H9 (cell line): ENCODE data around the gene PSMD6. TPM values are rescaled to one million over a fixed set of nuclear protein-coding genes. Genes with fewer than 3 reads are reported as not detected.

Experiments
- DNase-seq: peaks from one replicate; pipeline ENCODE4 v3.0.0-alpha.2; 2017
- H2AFZ ChIP-seq: one replicate; pipeline ENCODE4 v1.6.1; 2013; ENCODE audit warnings: mild to moderate bottlenecking, low read length, control low read depth, moderate library complexity
- H2AK5ac ChIP-seq: 2 replicates; pipeline ENCODE4 v1.6.1; 2013; ENCODE audit warnings: low read length, control low read depth, mixed read lengths; ENCODE audit not compliant: insufficient read length
- H2BK120ac ChIP-seq: one replicate; pipeline ENCODE4 v1.6.1; 2013; ENCODE audit warnings: low read depth, mild to moderate bottlenecking, low read length, control low read depth, inconsistent platforms; ENCODE audit not compliant: poor library complexity, severe bottlenecking
- H2BK12ac ChIP-seq: 2 replicates; pipeline ENCODE4 v1.6.1; 2013; ENCODE audit warnings: low read length, control low read depth, mixed read lengths, low read depth; ENCODE audit not compliant: insufficient read length
- H2BK15ac ChIP-seq: 2 replicates; pipeline ENCODE4 v1.6.1; 2013; ENCODE audit warnings: low read depth, low read length, control low read depth
- H2BK20ac ChIP-seq: one replicate; pipeline ENCODE4 v1.6.1; 2013; ENCODE audit warnings: low read depth, mild to moderate bottlenecking, low read length, control low read depth, inconsistent platforms; ENCODE audit not compliant: poor library complexity, severe bottlenecking
- H2BK5ac ChIP-seq: 2 replicates; pipeline ENCODE4 v1.6.1; 2013; ENCODE audit warnings: low read length, control low read depth, mixed read lengths; ENCODE audit not compliant: insufficient read length
- H3K14ac ChIP-seq: 2 replicates; pipeline ENCODE4 v1.6.1; 2013; ENCODE audit warnings: low read length, control low read depth; ENCODE audit not compliant: insufficient read depth
- H3K18ac ChIP-seq: 2 replicates; pipeline ENCODE4 v1.6.1; 2013; ENCODE audit warnings: low read depth, mild to moderate bottlenecking, mixed read lengths, low read length, control low read depth; ENCODE audit not compliant: insufficient read length
- H3K23ac ChIP-seq: 2 replicates; pipeline ENCODE4 v1.6.1; 2013; ENCODE audit warnings: low read length, control low read depth, mixed read lengths, low read depth; ENCODE audit not compliant: insufficient read length
- H3K23me2 ChIP-seq: 2 replicates; pipeline ENCODE4 v1.6.1; 2013; ENCODE audit warnings: low read depth, mild to moderate bottlenecking, mixed read lengths, low read length, control low read depth; ENCODE audit not compliant: insufficient read length, poor library complexity, severe bottlenecking
- H3K27ac ChIP-seq: 2 replicates; pipeline ENCODE4 v1.5.1; 2013; ENCODE audit warnings: low read length, control low read depth, mixed read lengths, low read depth; ENCODE audit not compliant: insufficient read length
- H3K27me3 ChIP-seq: 2 replicates; pipeline ENCODE4 v1.6.1; 2013; ENCODE audit warnings: low read length, control low read depth, inconsistent platforms; ENCODE audit not compliant: insufficient read depth
- H3K4ac ChIP-seq: 2 replicates; pipeline ENCODE4 v1.6.1; 2013; ENCODE audit warnings: low read depth, mild to moderate bottlenecking, control low read depth, inconsistent platforms, low read length, moderate library complexity
- H3K4me1 ChIP-seq: 2 replicates; pipeline ENCODE4 v1.6.1; 2013; ENCODE audit warnings: low read length, control low read depth, inconsistent platforms; ENCODE audit not compliant: insufficient read depth
- H3K4me2 ChIP-seq: 2 replicates; pipeline ENCODE4 v1.6.1; 2013; ENCODE audit warnings: low read length, control low read depth, mixed read lengths; ENCODE audit not compliant: insufficient read length, insufficient read depth
- H3K56ac ChIP-seq: 2 replicates; pipeline ENCODE4 v1.6.1; 2013; ENCODE audit warnings: low read depth, mild to moderate bottlenecking, mixed read lengths, low read length, control low read depth; ENCODE audit not compliant: insufficient read length
- H3K79me1 ChIP-seq: 2 replicates; pipeline ENCODE4 v1.6.1; 2013; ENCODE audit warnings: low read depth, mild to moderate bottlenecking, moderate library complexity, low read length, control low read depth, inconsistent platforms; ENCODE audit not compliant: insufficient read depth, poor library complexity, severe bottlenecking
- H3K79me2 ChIP-seq: 2 replicates; pipeline ENCODE4 v1.6.1; 2013; ENCODE audit warnings: low read length, control low read depth, inconsistent platforms; ENCODE audit not compliant: insufficient read depth
- H3K9ac ChIP-seq: 2 replicates; pipeline ENCODE4 v1.6.1; 2013; ENCODE audit warnings: low read length, control low read depth, mixed read lengths; ENCODE audit not compliant: insufficient read length; ENCODE audit errors: extremely low read depth
- H3K9me3 ChIP-seq: one replicate; pipeline ENCODE4 v1.6.1; 2013; ENCODE audit warnings: low read depth, low read length, inconsistent platforms; ENCODE audit not compliant: control insufficient read depth
- H3T11ph ChIP-seq: one replicate; pipeline ENCODE4 v1.6.1; 2013; ENCODE audit warnings: mild to moderate bottlenecking, low read length, control low read depth, inconsistent platforms
- H4K20me1 ChIP-seq: one replicate; pipeline ENCODE4 v1.6.1; 2013; ENCODE audit not compliant: control insufficient read depth, insufficient read length, insufficient read depth
- H4K5ac ChIP-seq: 2 replicates; pipeline ENCODE4 v1.6.1; 2013; ENCODE audit warnings: low read depth, mild to moderate bottlenecking, mixed read lengths, low read length, control low read depth; ENCODE audit not compliant: insufficient read length
- H4K8ac ChIP-seq: replicated peaks from 2 replicates; pipeline ENCODE4 v1.6.1; 2013; ENCODE audit warnings: low read length, control low read depth, mixed read lengths, low read depth; ENCODE audit not compliant: insufficient read length
- H4K91ac ChIP-seq: 2 replicates; pipeline ENCODE4 v1.6.1; 2013; ENCODE audit warnings: low read depth, mild to moderate bottlenecking, moderate library complexity, mixed read lengths, low read length, control low read depth; ENCODE audit not compliant: insufficient read length
- H3K27ac Mint-ChIP-seq, 3 experiments: 2 replicates in 2 of 3; 3 replicates in 1 of 3; pipeline ENCODE4 v1.8.0; 2020 to 2021; ENCODE audit warnings: mixed read lengths in 3 of 3, mild to moderate bottlenecking in 1 of 3, moderate library complexity in 1 of 3
- H3K27me3 Mint-ChIP-seq: 2 replicates; pipeline ENCODE4 v1.8.0; 2021; ENCODE audit warnings: low read depth, mild to moderate bottlenecking, moderate library complexity, mixed read lengths
- H3K36me3 Mint-ChIP-seq, 3 experiments: 2 replicates in 2 of 3; 3 replicates in 1 of 3; pipeline ENCODE4 v1.8.0; 2020 to 2021; ENCODE audit warnings: low read depth in 3 of 3, mixed read lengths in 3 of 3; ENCODE audit not compliant: insufficient read depth in 1 of 3
- H3K4me1 Mint-ChIP-seq, 2 experiments: 2 replicates each; pipeline ENCODE4 v1.8.0; 2020; ENCODE audit warnings: mixed read lengths in 2 of 2
- H3K4me3 Mint-ChIP-seq, 2 experiments: 2 replicates in 1 of 2; 3 replicates in 1 of 2; pipeline ENCODE4 v1.8.0; 2020 to 2021; ENCODE audit warnings: mild to moderate bottlenecking in 2 of 2, mixed read lengths in 2 of 2, moderate library complexity in 1 of 2
- H3K9me3 Mint-ChIP-seq, 2 experiments: 2 replicates in 1 of 2; 3 replicates in 1 of 2; pipeline ENCODE4 v1.8.0; 2020; ENCODE audit warnings: mild to moderate bottlenecking in 2 of 2, mixed read lengths in 2 of 2, moderate library complexity in 1 of 2
- CTCF ChIP-seq: fragments of 200-600 bp; sonication (generic); conservative IDR thresholded peaks from 3 replicates; pipeline ENCODE4 v1.8.0; 2021; ENCODE audit warnings: antibody characterized with exemption, mild to moderate bottlenecking
- WGBS: extraction: QIAGEN DNeasy Blood & Tissue Kit; methylation state at CpG from one replicate; pipeline ENCODE4 v1.1.7; 2013; ENCODE audit warnings: missing lambda C conversion rate, low lambda C conversion rate, mixed read lengths; ENCODE audit not compliant: insufficient read length; ENCODE audit errors: extremely low coverage; 5-methylcytosine and 5-hydroxymethylcytosine counted together
- total RNA-seq: library from RNA; stranded (reverse); gene quantifications from 2 replicates; pipeline ENCODE4 v1.2.1, GENCODE V29; 2021

Gene PSMD6
- total RNA-seq, 1 experiment from 2014 or later = 112 TPM

- peak; percentile 96 for TF ChIP-seq CTCF
- WGBS = no CpG with 5 or more reads among the region's 3 CpGs
Measured at GRCh38 chr3:63993653-63994079, 29.6 kb downstream of the PSMD6 start.

More at GRCh38 chr3:63993653-63994079, 29.6 kb downstream of the PSMD6 start:
- Histone ChIP-seq H3K27ac (no peak overlapping the region), H4K8ac (no peak overlapping the region), H4K20me1 (no peaks in the 10 kb centered on the region), H3K4ac (no peak overlapping the region), H2AK5ac (no peak overlapping the region), H3K23ac (no peak overlapping the region), H2BK20ac (no peak overlapping the region), H3K9me3 (no peaks in the 10 kb centered on the region), H2AFZ (no peak overlapping the region), H3K14ac (no peak overlapping the region), H3K79me2 (no peaks in the 10 kb centered on the region), H3K4me1 (no peaks in the 10 kb centered on the region), H3K56ac (no peak overlapping the region), H3K27me3 (no peaks in the 10 kb centered on the region), H2BK12ac (no peak overlapping the region), H3K18ac (no peak overlapping the region), H2BK15ac (no peak overlapping the region), H2BK5ac (no peak overlapping the region), H3K4me2 (no peak overlapping the region), H3K9ac (no peak overlapping the region), H4K91ac (no peak overlapping the region), H3K79me1 (no peaks in the 10 kb centered on the region), H2BK120ac (no peak overlapping the region), H3K23me2 (no peaks in the 10 kb centered on the region), H4K5ac (no peak overlapping the region), H3T11ph (no peak overlapping the region)
- Mint-ChIP-seq H3K36me3 (peaks cover 17 to 53% (median 30%) of the 10 kb centered on the region in 3 experiments; a peak in 6 of 7 replicates), H3K27ac (peak overlapping the region in 2 of 3 experiments; percentile 32 to 60; a peak in 2 of 7 replicates), H3K4me3 (no peak overlapping the region), H3K27me3 (no peaks in the 10 kb centered on the region), H3K4me1 (peaks cover 4 to 7% of the 10 kb centered on the region in 2 experiments; a peak in 2 of 4 replicates), H3K9me3 (no peaks in the 10 kb centered on the region)
- DNase-seq = peak; percentile 80
